Lung (tissue), 12 donors: Measurements from ENCODE around the gene GRAMD1B. TPM values are rescaled to one million over a fixed set of nuclear protein-coding genes. Genes with fewer than 3 reads are reported as not detected.

Experiments used
- ATAC-seq: fragments of 200-7000 bp; cut with Tn5 transposase; one replicate; pipeline ENCODE4 v1.9.1; 2020; ENCODE audit warnings: moderate number of reproducible peaks; ENCODE audit not compliant: insufficient read depth, low FRiP score
- DNase-seq, 3 donors: peaks; one replicate each; pipeline ENCODE4 v3.0.0-alpha.2; 2013 to 2017
- H3K27ac ChIP-seq, 2 donors: one replicate each; pipeline ENCODE4 v1.5.1; 2013; ENCODE audit warnings: mild to moderate bottlenecking in 2 of 2, moderate library complexity in 2 of 2, control low read depth in 1 of 2, inconsistent platforms in 1 of 2, low read depth in 1 of 2, low read length in 1 of 2
- H3K27me3 ChIP-seq, 3 donors: one replicate each; pipeline ENCODE4 v1.5.1; 2013; ENCODE audit warnings: low read length in 2 of 3; ENCODE audit not compliant: control insufficient read depth in 3 of 3, insufficient read depth in 3 of 3
- H3K36me3 ChIP-seq, 4 donors: one replicate each; pipeline ENCODE4 v1.5.1; 2013; ENCODE audit warnings: low read length in 4 of 4, mild to moderate bottlenecking in 1 of 4, moderate library complexity in 1 of 4; ENCODE audit not compliant: control insufficient read depth in 4 of 4, insufficient read depth in 4 of 4
- H3K4me1 ChIP-seq, 5 donors: one replicate each; pipeline ENCODE4 v1.5.1; 2013; ENCODE audit warnings: low read length in 5 of 5, mild to moderate bottlenecking in 2 of 5, moderate library complexity in 1 of 5; ENCODE audit not compliant: control insufficient read depth in 5 of 5, insufficient read depth in 5 of 5
- H3K4me3 ChIP-seq: one replicate; pipeline ENCODE4 v1.5.1; 2013; ENCODE audit warnings: mild to moderate bottlenecking, control low read depth, moderate library complexity
- H3K9ac ChIP-seq, 2 donors: one replicate each; pipeline ENCODE4 v1.5.1; 2013; ENCODE audit warnings: low read length in 2 of 2, control low read depth in 1 of 2; ENCODE audit not compliant: insufficient read depth in 1 of 2
- H3K9me3 ChIP-seq, 4 donors: one replicate each; pipeline ENCODE4 v1.5.1; 2013; ENCODE audit warnings: low read length in 3 of 4, mild to moderate bottlenecking in 1 of 4, moderate library complexity in 1 of 4; ENCODE audit not compliant: control insufficient read depth in 4 of 4, insufficient read depth in 3 of 4
- WGBS, 2 donors: extraction: QIAGEN DNeasy Blood & Tissue Kit; methylation state at CpG; one replicate each; pipeline ENCODE4 v1.1.7; 2013; 5-methylcytosine and 5-hydroxymethylcytosine counted together
- polyA plus RNA-seq, 2 donors: library from polyadenylated mRNA; stranded (reverse); fragments of 200-250 nt; gene quantifications; one replicate each; pipeline ENCODE4 v1.2.1, GENCODE V29; 2013
- total RNA-seq, 2 donors: library from RNA; depleted of rRNA in 1 of 2; stranded (reverse); fragments of >200 nt in 1 of 2; gene quantifications; one replicate each; pipeline ENCODE4 v1.2.1, GENCODE V29; 2014 to 2021
- TF ChIP-seq, protein P1 (sequence below): IDR thresholded peaks from 2 replicates; pipeline ENCODE4 v1.5.1; 2012; ENCODE audit warnings: mild to moderate bottlenecking; ENCODE audit errors: control extremely low read depth, extremely low read depth
- donor health status: control.
- donor health status: control.
- donor health status: Bipolar disorder and iron deficiency.
- donor health status: healthy.
- donor health status: DM: yes; HTN: yes; CAD: no.

GRAMD1B gene
- total and polyA plus RNA-seq, 4 donors: 1.4 to 6.0 (median 3.3) TPM

DNA sequence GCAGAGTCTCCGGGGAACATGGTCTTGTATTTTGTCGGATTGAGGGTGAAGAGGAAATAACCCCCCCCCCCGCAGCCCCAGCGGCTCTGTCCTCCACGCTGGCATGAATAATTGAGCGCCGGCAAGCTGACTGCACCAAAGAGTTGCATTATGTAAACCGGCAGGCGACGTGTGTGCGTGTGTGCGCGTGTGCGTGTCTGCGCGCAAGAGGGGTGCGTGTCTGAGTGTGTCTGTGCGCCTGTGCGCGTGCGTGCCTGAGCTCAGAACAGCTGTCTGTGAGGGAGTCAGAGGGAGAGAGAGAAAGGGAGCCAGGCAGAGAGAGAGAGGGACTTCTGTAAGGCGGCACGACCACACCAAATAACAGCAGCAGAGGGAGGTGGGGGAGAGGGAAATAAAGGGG, 129.9 kb downstream of the GRAMD1B start:
- no peaks in the 10 kb centered on the region for H3K9me3 ChIP-seq
- TF ChIP-seq, protein P1, sequence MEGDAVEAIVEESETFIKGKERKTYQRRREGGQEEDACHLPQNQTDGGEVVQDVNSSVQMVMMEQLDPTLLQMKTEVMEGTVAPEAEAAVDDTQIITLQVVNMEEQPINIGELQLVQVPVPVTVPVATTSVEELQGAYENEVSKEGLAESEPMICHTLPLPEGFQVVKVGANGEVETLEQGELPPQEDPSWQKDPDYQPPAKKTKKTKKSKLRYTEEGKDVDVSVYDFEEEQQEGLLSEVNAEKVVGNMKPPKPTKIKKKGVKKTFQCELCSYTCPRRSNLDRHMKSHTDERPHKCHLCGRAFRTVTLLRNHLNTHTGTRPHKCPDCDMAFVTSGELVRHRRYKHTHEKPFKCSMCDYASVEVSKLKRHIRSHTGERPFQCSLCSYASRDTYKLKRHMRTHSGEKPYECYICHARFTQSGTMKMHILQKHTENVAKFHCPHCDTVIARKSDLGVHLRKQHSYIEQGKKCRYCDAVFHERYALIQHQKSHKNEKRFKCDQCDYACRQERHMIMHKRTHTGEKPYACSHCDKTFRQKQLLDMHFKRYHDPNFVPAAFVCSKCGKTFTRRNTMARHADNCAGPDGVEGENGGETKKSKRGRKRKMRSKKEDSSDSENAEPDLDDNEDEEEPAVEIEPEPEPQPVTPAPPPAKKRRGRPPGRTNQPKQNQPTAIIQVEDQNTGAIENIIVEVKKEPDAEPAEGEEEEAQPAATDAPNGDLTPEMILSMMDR: no peak
- peak overlapping the region in 1 of 2 donors; percentile 37 for H3K9ac ChIP-seq
- WGBS, 2 donors: 12 to 13% methylated on average over 23 of the region's 23 CpGs
- no peak overlapping the region for H3K4me3 ChIP-seq
- no peaks in the 10 kb centered on the region for H3K36me3 ChIP-seq
- ATAC-seq (peak; percentile 59), DNase-seq (peak; percentile 79 to 88 (median 81))
- peaks cover 0 to 19% (median 12%) of the 10 kb centered on the region in 5 donors for H3K4me1 ChIP-seq
- no peaks in the 10 kb centered on the region for H3K27me3 ChIP-seq
- no peak overlapping the region for H3K27ac ChIP-seq

DNA sequence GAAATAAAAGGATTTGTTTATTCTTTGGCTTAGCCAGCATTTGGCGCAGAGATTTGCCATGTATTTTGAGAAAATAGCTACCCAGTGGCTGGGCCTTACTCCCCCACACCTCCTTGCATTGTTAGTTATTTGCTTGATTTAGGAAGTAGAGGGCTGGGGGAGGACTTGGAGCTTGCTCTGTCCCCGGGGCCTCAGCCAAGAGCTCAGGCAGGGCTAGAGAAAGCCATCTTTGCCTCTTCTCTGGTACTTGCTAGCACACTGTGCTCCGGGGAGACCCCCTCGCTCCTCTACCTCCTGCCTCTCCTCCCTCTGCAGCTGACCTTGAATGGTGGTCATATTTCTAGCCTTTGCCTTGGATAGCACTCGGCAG, 131.3 kb downstream of the GRAMD1B start:
- DNase-seq (peak in 1 of 3 donors; percentile 32), ATAC-seq (no peak)
- no peak overlapping the region for H3K4me3 ChIP-seq
- no peak overlapping the region for H3K9ac ChIP-seq
- no peaks in the 10 kb centered on the region for H3K27me3 ChIP-seq
- TF ChIP-seq, protein P1: no peak
- WGBS, 2 donors: 82 to 87% methylated on average over 5 of the region's 5 CpGs
- H3K9me3 ChIP-seq: no peaks in the 10 kb centered on the region
- no peaks in the 10 kb centered on the region for H3K36me3 ChIP-seq
- peak overlapping the region in 1 of 2 donors; percentile 13 for H3K27ac ChIP-seq
- H3K4me1 ChIP-seq: peaks cover 0 to 19% (median 12%) of the 10 kb centered on the region in 5 donors

DNA sequence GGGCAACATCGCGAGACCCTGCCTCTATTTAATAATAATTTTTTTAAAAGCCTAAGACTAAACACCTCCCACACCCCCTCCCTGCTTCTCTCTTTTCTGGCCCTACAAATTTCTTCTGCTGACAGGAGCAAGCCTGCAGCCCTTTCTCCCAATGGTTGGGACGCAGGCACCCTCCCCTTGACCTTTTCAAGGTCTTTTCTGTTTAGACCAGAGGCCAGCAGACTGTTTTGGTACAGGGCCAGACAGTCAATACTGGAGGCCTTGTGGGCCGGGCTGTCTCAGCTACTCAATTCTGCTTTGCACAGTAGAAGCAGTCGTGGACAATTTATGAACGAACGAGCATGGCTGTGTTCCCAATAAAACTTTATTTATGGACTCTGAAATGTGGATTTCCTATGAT, 132.1 kb downstream of the GRAMD1B start:
- ATAC-seq (no peak), DNase-seq (peak in 1 of 3 donors; percentile 14)
- Histone ChIP-seq H3K9me3 (no peaks in the 10 kb centered on the region), H3K9ac (no peak overlapping the region), H3K27ac (peak overlapping the region in 1 of 2 donors; percentile 45), H3K27me3 (no peaks in the 10 kb centered on the region), H3K4me3 (no peak overlapping the region), H3K36me3 (no peaks in the 10 kb centered on the region), H3K4me1 (peaks cover 0 to 19% (median 12%) of the 10 kb centered on the region in 5 donors)
- 76 to 91% methylated on average over 7 of the region's 7 CpGs for WGBS, 2 donors
- TF ChIP-seq, protein P1: no peak

DNA sequence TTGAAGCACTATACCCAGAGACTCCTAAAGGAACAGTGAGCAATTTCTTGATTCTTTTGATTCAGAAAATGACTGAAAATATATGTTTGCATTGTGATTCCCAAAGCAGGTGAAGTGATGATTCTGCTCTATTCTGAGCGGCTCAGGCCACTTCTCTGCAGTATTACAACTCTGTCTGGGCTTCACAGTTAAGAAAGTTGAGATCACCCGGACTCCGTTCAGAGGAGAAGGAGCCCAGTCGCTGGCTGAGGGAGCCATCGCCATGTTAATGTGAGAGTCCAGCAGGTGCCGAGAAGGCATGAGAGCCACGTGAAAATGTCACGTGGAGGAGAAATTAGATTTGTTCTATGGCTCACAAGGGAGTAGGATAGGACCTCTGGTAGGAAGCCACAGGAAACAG, 132.8 kb downstream of the GRAMD1B start:
- H3K27me3 ChIP-seq: no peaks in the 10 kb centered on the region
- H3K9ac ChIP-seq: no peak overlapping the region
- 91 to 95% methylated on average over 8 of the region's 8 CpGs for WGBS, 2 donors
- peaks cover 0 to 23% (median 12%) of the 10 kb centered on the region in 5 donors for H3K4me1 ChIP-seq
- ATAC-seq: no peak
- H3K36me3 ChIP-seq: no peaks in the 10 kb centered on the region
- no peak overlapping the region for H3K27ac ChIP-seq
- H3K4me3 ChIP-seq: no peak overlapping the region
- TF ChIP-seq, protein P1: no peak
- peaks cover 0 to 2% (median 0%) of the 10 kb centered on the region in 4 donors for H3K9me3 ChIP-seq
- DNase-seq: no peak
